ENCODE results near the gene LDAH. TPM values are rescaled to one million over a fixed set of nuclear protein-coding genes. Genes with fewer than 3 reads are reported as not detected.
"Not testable (repeated sequence)": the region's sequence is repeated elsewhere in the genome, so short reads cannot be mapped to it uniquely, and the experiment has no call there.

Gene LDAH
- total and polyA plus RNA-seq, 2 donors, result 10.8 to 28.2 TPM

DNA sequence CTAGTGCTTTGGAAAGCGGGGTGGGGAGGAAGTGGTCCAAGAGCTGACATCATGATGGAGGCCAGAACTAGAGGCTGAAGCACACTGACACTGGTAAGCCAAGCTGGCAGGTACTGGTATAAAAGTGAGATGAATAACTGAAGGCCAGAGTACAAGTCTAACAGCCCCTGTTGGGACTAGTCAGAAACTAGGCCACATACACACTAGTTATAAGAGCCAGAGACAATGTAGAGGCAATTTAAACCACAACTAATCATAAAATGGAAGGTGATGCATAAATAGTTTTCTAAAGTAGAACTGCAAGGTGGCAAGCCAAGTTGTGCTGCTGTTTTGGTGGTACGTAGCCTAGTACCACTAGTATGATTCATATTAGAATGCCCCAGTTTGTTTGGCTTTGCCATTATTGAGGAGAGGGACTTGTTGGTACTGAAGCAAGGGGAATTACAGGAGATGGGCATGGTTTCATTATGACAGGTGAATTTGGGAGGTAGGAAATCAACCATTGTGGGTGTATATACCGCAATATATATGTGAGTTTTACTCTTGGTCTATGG, 98.3 kb downstream of the LDAH start:
- H3K36me3 ChIP-seq (ENCODE audit: insufficient read depth), result peaks cover 2% of the 10 kb centered on the region
- no peaks in the 10 kb centered on the region for H3K4me1 ChIP-seq (ENCODE audit: insufficient read depth)
- WGBS, result 98% methylated on average over 3 of the region's 3 CpGs
- H3K27ac ChIP-seq (ENCODE audit: low read depth), result no peak overlapping the region
- DNase-seq (ENCODE audit: extremely low spot score), result no peak
- H3K4me3 ChIP-seq (ENCODE audit: low read depth, low read length), result no peak overlapping the region

DNA sequence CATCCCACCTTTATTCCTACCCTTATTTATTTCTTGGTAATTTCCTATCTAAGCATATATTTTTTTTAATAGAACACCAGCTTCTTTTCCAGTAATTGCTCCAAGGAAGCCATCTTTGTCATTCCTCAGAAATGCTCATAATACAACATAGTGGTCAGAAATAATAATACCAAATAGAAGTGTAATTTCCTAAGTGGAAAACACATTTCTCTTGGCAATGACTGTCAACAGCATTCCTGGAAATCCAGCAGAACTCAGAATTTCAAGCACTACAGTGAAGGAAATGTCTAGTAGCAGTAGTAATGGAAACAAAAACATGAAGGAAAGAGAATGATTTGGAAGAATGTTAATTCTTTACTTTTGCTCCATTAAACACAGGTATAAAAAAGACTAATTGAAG, 99.4 kb downstream of the LDAH start:
- no peak for DNase-seq (ENCODE audit: extremely low spot score)
- Histone ChIP-seq H3K36me3 (ENCODE audit: insufficient read depth) (peaks cover 2% of the 10 kb centered on the region), H3K4me1 (ENCODE audit: insufficient read depth) (no peaks in the 10 kb centered on the region), H3K27ac (ENCODE audit: low read depth) (no peak overlapping the region), H3K4me3 (ENCODE audit: low read depth, low read length) (no peak overlapping the region)

DNA sequence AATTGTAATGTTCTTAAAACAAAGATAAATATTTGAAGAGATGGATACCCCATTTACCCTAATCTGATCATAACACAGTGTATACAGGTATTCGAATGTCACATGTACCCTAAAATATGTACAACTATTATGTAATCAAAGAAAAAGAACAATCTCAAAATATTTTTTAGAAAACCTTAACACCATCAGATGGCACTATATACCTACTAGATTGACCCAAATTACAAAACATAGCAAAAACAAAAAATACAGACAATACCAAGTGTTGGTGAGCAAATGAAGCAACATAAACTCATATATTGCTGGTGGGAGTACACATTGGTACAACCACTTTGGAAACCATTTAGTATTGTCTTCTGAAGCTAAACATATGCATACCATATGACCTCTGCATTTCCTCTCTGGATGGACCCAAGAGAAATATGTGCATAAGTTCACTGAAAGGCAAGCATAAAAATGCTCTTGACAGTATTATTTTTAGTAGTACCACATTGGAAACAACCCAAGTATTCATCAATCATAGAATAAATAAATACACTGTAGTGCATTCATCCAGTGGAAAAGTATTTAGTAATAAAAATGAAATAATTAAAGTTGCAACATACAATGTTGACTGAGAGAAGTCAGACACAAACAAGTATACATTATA, 100.2 kb downstream of the LDAH start:
- H3K27ac ChIP-seq (ENCODE audit: low read depth), result no peak overlapping the region
- peaks cover 2% of the 10 kb centered on the region for H3K36me3 ChIP-seq (ENCODE audit: insufficient read depth)
- H3K4me3 ChIP-seq (ENCODE audit: low read depth, low read length), result no peak overlapping the region
- WGBS, result 99% methylated on average over 1 of the region's 1 CpG
- H3K4me1 ChIP-seq (ENCODE audit: insufficient read depth), result no peaks in the 10 kb centered on the region
- no peak for DNase-seq (ENCODE audit: extremely low spot score)

DNA sequence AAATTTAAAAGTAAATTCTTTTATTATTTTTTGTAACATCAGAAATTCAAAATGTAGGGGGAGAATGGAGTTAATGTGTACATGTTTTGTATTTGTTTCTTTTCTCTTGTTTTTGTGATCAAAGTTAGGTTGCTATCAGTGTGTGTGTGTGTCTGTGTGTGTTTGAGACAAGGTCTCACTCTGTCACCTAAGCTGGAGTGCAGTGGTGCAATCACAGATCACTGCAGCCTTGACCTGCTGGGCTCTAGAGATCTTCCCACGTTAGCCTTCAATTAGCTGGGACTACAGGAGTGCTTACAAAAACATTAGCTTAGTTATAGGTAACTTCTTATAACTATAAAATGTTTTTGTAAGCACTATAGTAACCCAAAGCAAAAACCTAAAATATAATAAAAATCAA, 105.3 kb downstream of the LDAH start:
- no peaks in the 10 kb centered on the region for H3K36me3 ChIP-seq (ENCODE audit: insufficient read depth)
- no peak overlapping the region for H3K4me3 ChIP-seq (ENCODE audit: low read depth, low read length)
- WGBS, result 79% methylated on average over 1 of the region's 1 CpG
- H3K27ac ChIP-seq (ENCODE audit: low read depth), result no peak overlapping the region
- no peak for DNase-seq (ENCODE audit: extremely low spot score)
- H3K4me1 ChIP-seq (ENCODE audit: insufficient read depth), result no peaks in the 10 kb centered on the region

DNA sequence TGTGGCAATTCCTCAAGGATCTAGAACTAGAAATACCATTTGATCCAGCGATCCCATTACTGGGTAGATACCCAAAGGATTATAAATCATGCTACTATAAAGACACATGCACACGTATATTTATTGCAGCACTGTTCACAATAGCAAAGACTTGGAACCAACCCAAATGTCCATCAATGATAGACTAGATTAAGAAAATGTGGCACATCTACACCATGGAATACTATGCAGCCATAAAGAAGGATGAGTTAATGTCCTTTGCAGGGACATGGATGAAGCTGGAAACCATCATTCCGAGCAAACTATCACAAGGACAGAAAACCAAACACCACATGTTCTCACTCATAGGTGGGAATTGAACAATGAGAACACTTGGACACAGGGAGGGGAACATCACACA, 106.7 kb downstream of the LDAH start:
- H3K4me1 ChIP-seq (ENCODE audit: insufficient read depth); H3K27ac ChIP-seq (ENCODE audit: low read depth); H3K36me3 ChIP-seq (ENCODE audit: insufficient read depth); DNase-seq (ENCODE audit: extremely low spot score); H3K4me3 ChIP-seq (ENCODE audit: low read depth, low read length): not testable (repeated sequence)
- WGBS, result 94% methylated on average over 3 of the region's 3 CpGs

DNA sequence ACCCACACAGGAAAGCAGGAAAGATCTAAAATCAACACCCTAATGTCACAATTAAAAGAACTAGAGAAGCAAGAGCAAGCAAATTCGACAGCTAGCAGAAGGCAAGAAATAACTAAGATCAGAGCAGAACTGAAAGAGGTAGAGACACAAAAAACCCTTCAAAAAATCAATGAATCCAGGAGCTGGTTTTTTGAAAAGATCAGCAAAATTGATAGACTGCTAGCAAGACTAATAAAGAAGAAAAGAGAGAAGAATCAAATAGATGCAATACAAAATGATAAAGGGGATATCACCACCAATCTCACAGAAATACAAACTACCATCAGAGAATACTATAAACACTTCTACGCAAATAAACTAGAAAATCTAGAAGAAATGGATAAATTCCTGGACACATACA, 108.5 kb downstream of the LDAH start:
- not testable (repeated sequence) for H3K4me3 ChIP-seq (ENCODE audit: low read depth, low read length); DNase-seq (ENCODE audit: extremely low spot score); H3K27ac ChIP-seq (ENCODE audit: low read depth); H3K4me1 ChIP-seq (ENCODE audit: insufficient read depth); H3K36me3 ChIP-seq (ENCODE audit: insufficient read depth)
- WGBS, result 91% methylated on average over 2 of the region's 2 CpGs

DNA sequence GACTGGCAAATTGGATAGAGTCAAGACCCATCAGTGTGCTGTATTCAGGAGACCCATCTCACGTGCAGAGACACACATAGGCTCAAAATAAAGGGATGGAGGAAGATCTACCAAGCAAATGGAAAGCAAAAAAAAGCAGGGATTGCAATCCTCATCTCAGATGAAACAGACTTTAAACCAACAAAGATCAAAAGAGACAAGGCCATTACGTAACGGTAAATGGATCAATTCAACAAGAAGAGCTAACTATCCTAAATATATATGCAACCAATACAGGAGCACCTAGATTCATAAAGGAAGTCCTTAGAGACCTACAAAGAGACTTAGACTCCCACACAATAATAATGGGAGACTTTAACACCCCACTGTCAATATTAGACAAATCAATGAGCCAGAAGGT, 109.3 kb downstream of the LDAH start:
- H3K36me3 ChIP-seq (ENCODE audit: insufficient read depth); DNase-seq (ENCODE audit: extremely low spot score); H3K4me1 ChIP-seq (ENCODE audit: insufficient read depth); H3K27ac ChIP-seq (ENCODE audit: low read depth); H3K4me3 ChIP-seq (ENCODE audit: low read depth, low read length): not testable (repeated sequence)
- 86% methylated on average over 3 of the region's 3 CpGs for WGBS

DNA sequence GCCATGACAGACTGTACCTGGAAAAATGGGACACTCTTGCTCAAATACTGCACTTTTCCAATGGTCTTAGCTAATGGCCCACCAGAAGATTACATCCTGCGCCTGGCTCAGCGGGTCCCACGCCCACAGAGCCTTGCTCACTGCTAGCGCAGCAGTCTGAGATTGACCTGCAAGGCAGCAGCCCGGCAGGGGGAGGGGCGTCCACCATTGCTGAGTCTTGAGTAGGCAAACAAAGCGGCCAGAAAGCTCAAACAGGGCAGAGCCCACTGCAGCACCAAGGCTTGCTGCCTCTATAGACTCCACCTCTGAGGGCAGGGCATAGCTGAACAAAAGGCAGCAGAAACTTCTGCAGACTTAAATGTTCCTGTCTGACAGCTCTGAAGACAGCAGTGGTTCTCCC, 111.3 kb downstream of the LDAH start:
- H3K4me1 ChIP-seq (ENCODE audit: insufficient read depth); H3K4me3 ChIP-seq (ENCODE audit: low read depth, low read length); H3K27ac ChIP-seq (ENCODE audit: low read depth); H3K36me3 ChIP-seq (ENCODE audit: insufficient read depth); DNase-seq (ENCODE audit: extremely low spot score): not testable (repeated sequence)
- WGBS, result 97% methylated on average over 7 of the region's 7 CpGs

DNA sequence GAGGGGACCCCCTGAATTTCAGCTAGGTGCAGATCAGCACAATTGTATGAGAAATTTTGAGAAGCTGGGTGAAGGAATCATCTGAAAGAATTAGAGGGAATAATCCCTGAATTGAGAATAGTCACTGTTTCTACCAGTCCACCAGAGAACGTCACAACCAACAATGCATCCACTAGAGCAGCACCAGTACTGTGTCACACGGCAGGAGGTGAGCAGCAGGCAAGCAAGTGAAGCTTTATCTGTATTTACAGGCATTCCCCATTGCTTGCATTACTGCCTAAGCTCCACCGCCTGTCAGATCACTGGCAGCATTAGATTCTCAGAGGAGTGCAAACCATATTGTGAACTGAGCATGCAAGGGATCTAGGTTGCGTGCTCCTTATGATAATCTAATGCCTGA, 115.3 kb downstream of the LDAH start:
- Histone ChIP-seq H3K36me3 (ENCODE audit: insufficient read depth) (no peaks in the 10 kb centered on the region), H3K27ac (ENCODE audit: low read depth) (no peak overlapping the region), H3K4me3 (ENCODE audit: low read depth, low read length) (no peak overlapping the region), H3K4me1 (ENCODE audit: insufficient read depth) (no peaks in the 10 kb centered on the region)
- DNase-seq (ENCODE audit: extremely low spot score), result no peak
- 73% methylated on average over 4 of the region's 4 CpGs for WGBS

DNA sequence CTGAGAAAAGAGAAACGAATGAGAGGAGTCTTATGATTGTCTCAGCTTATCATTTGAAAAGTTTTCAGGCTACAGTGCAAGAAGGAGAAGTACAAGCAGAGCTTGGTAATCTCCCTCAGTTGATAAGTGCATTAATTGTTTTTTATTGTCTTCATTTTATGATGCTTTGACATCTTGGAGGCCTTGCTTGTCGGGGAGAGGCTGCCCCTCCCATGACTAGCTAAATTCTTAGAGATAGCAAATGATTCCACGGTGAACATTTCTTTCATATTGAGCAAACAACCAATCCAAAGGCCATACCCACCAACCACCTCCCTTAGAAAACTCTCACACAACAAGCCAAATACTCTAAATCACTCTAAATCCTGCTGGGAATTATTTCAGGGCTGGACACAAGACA, 116.1 kb downstream of the LDAH start:
- no peaks in the 10 kb centered on the region for H3K36me3 ChIP-seq (ENCODE audit: insufficient read depth)
- no peak overlapping the region for H3K4me3 ChIP-seq (ENCODE audit: low read depth, low read length)
- DNase-seq (ENCODE audit: extremely low spot score), result no peak
- no peaks in the 10 kb centered on the region for H3K4me1 ChIP-seq (ENCODE audit: insufficient read depth)
- H3K27ac ChIP-seq (ENCODE audit: low read depth), result no peak overlapping the region
- WGBS, result 59% methylated on average over 3 of the region's 3 CpGs

DNA sequence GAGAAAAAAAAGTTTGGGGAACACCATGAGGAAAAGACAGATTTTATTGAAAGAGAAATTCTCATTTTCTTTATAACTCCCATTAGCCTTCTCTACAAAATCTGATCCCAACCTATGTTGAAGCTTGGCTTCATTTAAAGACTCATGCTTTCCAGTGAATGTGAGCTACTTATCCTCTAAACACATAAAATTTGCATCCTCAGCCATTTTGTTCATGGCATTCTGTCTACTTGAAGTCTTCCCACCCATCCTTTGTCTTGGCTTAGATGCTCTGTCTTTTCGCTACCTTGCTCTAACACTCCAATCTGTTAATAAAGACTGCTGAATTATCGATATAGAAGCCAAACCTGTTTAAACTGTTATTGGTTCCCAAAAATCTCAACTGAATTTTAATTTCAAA, 116.7 kb downstream of the LDAH start:
- no peak overlapping the region for H3K27ac ChIP-seq (ENCODE audit: low read depth)
- H3K4me1 ChIP-seq (ENCODE audit: insufficient read depth), result no peaks in the 10 kb centered on the region
- no peak overlapping the region for H3K4me3 ChIP-seq (ENCODE audit: low read depth, low read length)
- 98% methylated on average over 2 of the region's 2 CpGs for WGBS
- DNase-seq (ENCODE audit: extremely low spot score), result no peak
- no peaks in the 10 kb centered on the region for H3K36me3 ChIP-seq (ENCODE audit: insufficient read depth)

DNA sequence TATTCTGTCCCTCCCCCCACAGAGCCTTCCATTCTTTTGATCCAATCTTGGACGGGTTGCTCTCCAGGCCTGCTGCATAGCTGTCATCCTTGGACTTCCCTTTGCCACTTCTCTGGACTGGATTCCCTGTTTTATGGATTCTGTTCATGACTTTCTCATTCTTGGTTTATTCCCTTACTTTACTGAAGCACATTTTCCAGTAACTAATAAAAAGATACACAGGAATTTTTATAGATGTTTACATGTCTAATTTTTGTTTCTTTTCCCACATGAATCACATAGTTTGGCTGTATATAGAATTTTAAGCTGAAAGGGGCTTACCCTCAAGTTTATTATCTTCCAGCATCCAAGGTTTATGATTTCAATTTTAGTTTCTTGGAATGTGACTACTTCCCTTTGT, 118.0 kb downstream of the LDAH start:
- H3K27ac ChIP-seq (ENCODE audit: low read depth), result no peak overlapping the region
- peaks cover 2% of the 10 kb centered on the region for H3K36me3 ChIP-seq (ENCODE audit: insufficient read depth)
- H3K4me3 ChIP-seq (ENCODE audit: low read depth, low read length), result no peak overlapping the region
- no peaks in the 10 kb centered on the region for H3K4me1 ChIP-seq (ENCODE audit: insufficient read depth)
- 27% methylated on average over 1 of the region's 1 CpG for WGBS
- no peak for DNase-seq (ENCODE audit: extremely low spot score)

DNA sequence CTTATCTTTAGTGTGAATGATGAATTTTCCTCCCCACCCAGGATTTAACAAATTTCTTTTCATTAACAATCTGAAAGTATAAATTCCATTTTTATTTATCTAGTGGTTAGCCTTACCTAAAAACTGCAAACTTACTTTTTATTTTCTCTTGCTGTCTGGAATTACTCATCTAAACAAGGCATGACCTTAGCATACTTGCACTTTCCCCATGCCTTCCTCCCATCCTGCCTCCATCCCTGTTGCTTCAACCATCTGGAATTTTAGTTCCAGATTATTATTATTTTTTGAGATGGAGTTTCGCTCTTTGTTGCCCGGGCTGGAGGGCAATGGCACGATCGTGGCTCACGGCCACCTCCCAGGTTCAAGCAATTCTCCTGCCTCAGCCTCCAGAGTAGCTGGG, 120.3 kb downstream of the LDAH start:
- H3K27ac ChIP-seq (ENCODE audit: low read depth), result no peak overlapping the region
- 96% methylated on average over 5 of the region's 5 CpGs for WGBS

DNA sequence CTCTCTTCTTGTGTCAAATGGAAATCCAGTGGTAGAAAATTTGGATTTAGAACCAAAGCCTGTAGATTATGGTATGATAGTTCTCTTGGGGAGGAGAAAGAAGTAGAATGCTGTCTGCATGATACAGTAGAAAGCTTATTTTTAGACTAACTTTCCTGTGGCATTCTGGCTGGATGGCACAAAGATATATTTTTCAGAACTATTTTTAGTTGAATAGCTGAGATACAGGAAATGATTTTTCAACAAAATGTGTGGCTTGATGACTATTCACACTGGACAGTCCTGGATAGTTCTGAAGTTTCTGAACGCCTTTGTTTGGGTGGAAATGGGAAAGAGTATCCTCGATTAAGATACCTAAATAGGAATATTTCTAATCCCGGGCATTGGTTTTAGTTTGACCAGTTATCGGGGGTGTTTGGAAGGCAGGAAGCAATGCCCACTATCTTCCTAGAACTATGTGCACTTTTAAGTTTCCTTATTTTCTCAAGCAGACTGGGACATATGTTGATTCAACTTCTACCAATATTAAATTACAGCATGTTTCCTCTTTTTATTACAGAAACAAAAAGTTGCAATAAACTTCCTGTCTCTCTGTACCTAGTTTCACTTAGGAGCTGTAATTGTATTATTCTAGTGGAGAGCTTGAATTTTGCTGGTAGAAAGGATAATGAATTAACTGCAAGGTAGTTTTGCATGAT, 123.8 kb downstream of the LDAH start:
- Histone ChIP-seq H3K27ac (ENCODE audit: low read depth) (no peak overlapping the region), H3K4me3 (ENCODE audit: low read depth, low read length) (no peak overlapping the region), H3K36me3 (ENCODE audit: insufficient read depth) (peaks cover 2% of the 10 kb centered on the region), H3K4me1 (ENCODE audit: insufficient read depth) (no peaks in the 10 kb centered on the region)
- WGBS, result 74% methylated on average over 4 of the region's 4 CpGs
- DNase-seq (ENCODE audit: extremely low spot score), result no peak

More for the DNA sequence above, 120.3 kb downstream of the LDAH start:
- DNase-seq (ENCODE audit: extremely low spot score), result no peak
- Histone ChIP-seq H3K36me3 (ENCODE audit: insufficient read depth) (peaks cover 2% of the 10 kb centered on the region), H3K4me3 (ENCODE audit: low read depth, low read length) (no peak overlapping the region), H3K4me1 (ENCODE audit: insufficient read depth) (no peaks in the 10 kb centered on the region)
